ENCODE measurements around the gene RMDN2.

- TF ChIP-seq, protein P1, sequence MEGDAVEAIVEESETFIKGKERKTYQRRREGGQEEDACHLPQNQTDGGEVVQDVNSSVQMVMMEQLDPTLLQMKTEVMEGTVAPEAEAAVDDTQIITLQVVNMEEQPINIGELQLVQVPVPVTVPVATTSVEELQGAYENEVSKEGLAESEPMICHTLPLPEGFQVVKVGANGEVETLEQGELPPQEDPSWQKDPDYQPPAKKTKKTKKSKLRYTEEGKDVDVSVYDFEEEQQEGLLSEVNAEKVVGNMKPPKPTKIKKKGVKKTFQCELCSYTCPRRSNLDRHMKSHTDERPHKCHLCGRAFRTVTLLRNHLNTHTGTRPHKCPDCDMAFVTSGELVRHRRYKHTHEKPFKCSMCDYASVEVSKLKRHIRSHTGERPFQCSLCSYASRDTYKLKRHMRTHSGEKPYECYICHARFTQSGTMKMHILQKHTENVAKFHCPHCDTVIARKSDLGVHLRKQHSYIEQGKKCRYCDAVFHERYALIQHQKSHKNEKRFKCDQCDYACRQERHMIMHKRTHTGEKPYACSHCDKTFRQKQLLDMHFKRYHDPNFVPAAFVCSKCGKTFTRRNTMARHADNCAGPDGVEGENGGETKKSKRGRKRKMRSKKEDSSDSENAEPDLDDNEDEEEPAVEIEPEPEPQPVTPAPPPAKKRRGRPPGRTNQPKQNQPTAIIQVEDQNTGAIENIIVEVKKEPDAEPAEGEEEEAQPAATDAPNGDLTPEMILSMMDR (IDR thresholded peaks at IDR 0.05; ENCODE audit: low read depth, low read length) = no peak
- TF ChIP-seq EZH2phosphoT487 (IDR thresholded peaks at IDR 0.05; ENCODE audit: low read depth) = no peak
These were observed 5.5 kb upstream of the RMDN2 start for GRCh38 chr2:37919631-37920032.

All from OCI-LY3 (cell line).